Measurements from ENCODE around the gene LPIN1. TPM values are rescaled to one million over a fixed set of nuclear protein-coding genes. Genes with fewer than 3 reads are reported as not detected.
A peak's percentile ranks its signal among the peaks of the same experiment; 100 is the strongest.

The LPIN1 gene
- total and polyA plus RNA-seq, 2 of the 13 experiments (the other 11 are each of a cell fraction or from before 2014, with no cell fraction given), result 9.7 to 19.4 TPM

DNA sequence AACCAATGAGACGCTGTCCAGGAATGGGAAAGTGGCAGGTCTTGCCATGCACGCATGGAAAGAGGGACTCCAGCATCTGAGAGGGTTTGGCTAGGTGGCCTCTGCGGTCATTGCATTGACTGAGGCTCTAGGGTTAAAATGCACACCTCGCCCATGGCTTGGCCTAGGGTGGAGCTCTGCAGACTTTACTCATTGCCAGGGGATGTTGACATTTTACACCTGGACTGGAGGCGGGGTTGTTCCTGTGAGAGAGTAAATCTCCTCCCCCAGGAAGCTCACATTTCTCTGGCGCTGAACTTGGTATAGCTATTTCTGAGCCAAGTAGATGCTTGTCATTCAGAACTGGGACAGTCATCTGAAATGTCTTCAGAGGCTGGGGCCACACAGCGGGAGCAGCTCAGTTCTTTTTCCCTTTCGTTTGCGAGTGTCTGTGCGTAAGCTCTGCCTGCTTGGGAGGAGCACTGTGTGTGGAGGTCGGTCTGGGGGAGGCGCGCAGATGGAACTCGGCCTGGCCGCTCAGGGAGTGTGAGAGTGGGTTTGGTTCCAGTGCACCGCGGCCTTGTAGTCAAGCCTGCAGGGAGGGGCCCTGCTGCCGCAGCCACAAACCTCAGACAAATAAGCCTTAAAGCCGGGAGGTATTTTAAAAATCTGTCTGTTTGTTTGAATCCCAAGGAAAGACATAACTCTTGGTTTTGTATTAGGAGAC lies 76.5 kb downstream of the LPIN1 start (continued):
- TF ChIP-seq, protein P1, sequence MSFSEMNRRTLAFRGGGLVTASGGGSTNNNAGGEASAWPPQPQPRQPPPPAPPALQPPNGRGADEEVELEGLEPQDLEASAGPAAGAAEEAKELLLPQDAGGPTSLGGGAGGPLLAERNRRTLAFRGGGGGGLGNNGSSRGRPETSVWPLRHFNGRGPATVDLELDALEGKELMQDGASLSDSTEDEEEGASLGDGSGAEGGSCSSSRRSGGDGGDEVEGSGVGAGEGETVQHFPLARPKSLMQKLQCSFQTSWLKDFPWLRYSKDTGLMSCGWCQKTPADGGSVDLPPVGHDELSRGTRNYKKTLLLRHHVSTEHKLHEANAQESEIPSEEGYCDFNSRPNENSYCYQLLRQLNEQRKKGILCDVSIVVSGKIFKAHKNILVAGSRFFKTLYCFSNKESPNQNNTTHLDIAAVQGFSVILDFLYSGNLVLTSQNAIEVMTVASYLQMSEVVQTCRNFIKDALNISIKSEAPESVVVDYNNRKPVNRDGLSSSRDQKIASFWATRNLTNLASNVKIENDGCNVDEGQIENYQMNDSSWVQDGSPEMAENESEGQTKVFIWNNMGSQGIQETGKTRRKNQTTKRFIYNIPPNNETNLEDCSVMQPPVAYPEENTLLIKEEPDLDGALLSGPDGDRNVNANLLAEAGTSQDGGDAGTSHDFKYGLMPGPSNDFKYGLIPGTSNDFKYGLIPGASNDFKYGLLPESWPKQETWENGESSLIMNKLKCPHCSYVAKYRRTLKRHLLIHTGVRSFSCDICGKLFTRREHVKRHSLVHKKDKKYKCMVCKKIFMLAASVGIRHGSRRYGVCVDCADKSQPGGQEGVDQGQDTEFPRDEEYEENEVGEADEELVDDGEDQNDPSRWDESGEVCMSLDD (CRISPR knock-in tag; IDR thresholded peaks at IDR 0.05; ENCODE audit: borderline replicate concordance), result no peak
- TF ChIP-seq ZNF333 (CRISPR knock-in tag; IDR thresholded peaks at IDR 0.05; ENCODE audit: borderline replicate concordance) (no peak), LCORL (IDR thresholded peaks at IDR 0.05) (no peak), LCORL (CRISPR knock-in tag; IDR thresholded peaks at IDR 0.05) (no peak), HMG20B (CRISPR knock-in tag; conservative IDR thresholded peaks at IDR 0.05) (0 out of 2 replicates have a peak, but pooled peaks have one; percentile 14), RFXANK (CRISPR knock-in tag; IDR thresholded peaks at IDR 0.05) (no peak), ZNF317 (CRISPR knock-in tag; IDR thresholded peaks at IDR 0.05) (peak; percentile 84), ZNF598 (CRISPR knock-in tag; IDR thresholded peaks at IDR 0.05; ENCODE audit: borderline replicate concordance) (no peak), ZNF614 (CRISPR knock-in tag; IDR thresholded peaks at IDR 0.05; ENCODE audit: borderline replicate concordance) (0 out of 2 replicates have a peak, but pooled peaks have one; percentile 19), MLLT10 (CRISPR knock-in tag; IDR thresholded peaks at IDR 0.05) (no peak), ZNF687 (CRISPR knock-in tag; IDR thresholded peaks at IDR 0.05) (peak; percentile 73), FOSL2 (CRISPR knock-in tag; IDR thresholded peaks at IDR 0.05) (peak; percentile 58), HOXA3 (CRISPR knock-in tag; IDR thresholded peaks at IDR 0.05) (peak; percentile 60; the same call in 1 of the 2 replicates), ARID2 (CRISPR knock-in tag; IDR thresholded peaks at IDR 0.05; ENCODE audit: borderline replicate concordance) (peak; percentile 10; the same call in 1 of the 2 replicates), PAWR (CRISPR knock-in tag; IDR thresholded peaks at IDR 0.05; ENCODE audit: borderline replicate concordance) (no peak), ZMYM4 (CRISPR knock-in tag; IDR thresholded peaks at IDR 0.05) (peak; percentile 86), ZSCAN21 (CRISPR knock-in tag; IDR thresholded peaks at IDR 0.05; ENCODE audit: borderline replicate concordance) (peak; percentile 20; the same call in 1 of the 2 replicates), HNF1A (IDR thresholded peaks at IDR 0.05; ENCODE audit: low read depth) (peak; percentile 18; the same call in 1 of the 2 replicates), HNF1A (CRISPR knock-in tag; IDR thresholded peaks at IDR 0.05; ENCODE audit: borderline replicate concordance) (peak; percentile 76; the same call in 1 of the 2 replicates)
